ENCODE measurements around the gene HSPA1A. TPM values are rescaled to one million over a fixed set of nuclear protein-coding genes. Genes with fewer than 3 reads are reported as not detected.

Gene HSPA1A
- 46.6 and 50.4 TPM in 2 replicates for polyA plus RNA-seq (2011; rRNA removed)
- 22.7 and 36.9 TPM in 2 replicates for polyA minus RNA-seq (2011; rRNA and poly(A)+ RNA removed)

- DNase-seq (ENCODE audit: low read depth, low spot score), result peak; percentile 85
- TF ChIP-seq, protein P1, sequence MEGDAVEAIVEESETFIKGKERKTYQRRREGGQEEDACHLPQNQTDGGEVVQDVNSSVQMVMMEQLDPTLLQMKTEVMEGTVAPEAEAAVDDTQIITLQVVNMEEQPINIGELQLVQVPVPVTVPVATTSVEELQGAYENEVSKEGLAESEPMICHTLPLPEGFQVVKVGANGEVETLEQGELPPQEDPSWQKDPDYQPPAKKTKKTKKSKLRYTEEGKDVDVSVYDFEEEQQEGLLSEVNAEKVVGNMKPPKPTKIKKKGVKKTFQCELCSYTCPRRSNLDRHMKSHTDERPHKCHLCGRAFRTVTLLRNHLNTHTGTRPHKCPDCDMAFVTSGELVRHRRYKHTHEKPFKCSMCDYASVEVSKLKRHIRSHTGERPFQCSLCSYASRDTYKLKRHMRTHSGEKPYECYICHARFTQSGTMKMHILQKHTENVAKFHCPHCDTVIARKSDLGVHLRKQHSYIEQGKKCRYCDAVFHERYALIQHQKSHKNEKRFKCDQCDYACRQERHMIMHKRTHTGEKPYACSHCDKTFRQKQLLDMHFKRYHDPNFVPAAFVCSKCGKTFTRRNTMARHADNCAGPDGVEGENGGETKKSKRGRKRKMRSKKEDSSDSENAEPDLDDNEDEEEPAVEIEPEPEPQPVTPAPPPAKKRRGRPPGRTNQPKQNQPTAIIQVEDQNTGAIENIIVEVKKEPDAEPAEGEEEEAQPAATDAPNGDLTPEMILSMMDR (IDR thresholded peaks at IDR 0.05; ENCODE audit: low read depth, low read length), result no peak
- Histone ChIP-seq H3K27me3 (ENCODE audit: control insufficient read depth, insufficient read depth, low read length) (no peaks in the 10 kb centered on the region), H3K9me3 (ENCODE audit: control insufficient read depth, insufficient read depth, low read length) (no peaks in the 10 kb centered on the region; the same call in 1 of the 2 replicates), H3K27ac (ENCODE audit: low read depth, low read length) (peak within 1 kb of the TSS; percentile 92), H3K4me3 (ENCODE audit: low read depth, low read length) (peak within 1 kb of the TSS; percentile 83)
- ChIA-PET CTCF (interaction anchor here (0.6 to 1.8 kb wide), 4 partner anchors 9 to 77 kb away, joined by 3 to 8 read pairs (median 5); partner anchors contain the start of gene LSM2), POLR2A (interaction anchor here (0.7 to 2.2 kb wide), 17 partner anchors 9 to 155 kb away, joined by 3 to 53 read pairs (median 3); partner anchors contain the start of genes C6orf47, CLIC1, DDAH2 and HSPA1B)
Measured at GRCh38 chr6:31815025-31815838, at the start of gene HSPA1A, which contains the start of gene HSPA1L. HSPA1A (plus strand) TSS chr6:31815543; CDS start chr6:31815757, 214 bp downstream. HSPA1L (minus strand) TSS chr6:31815283; CDS start chr6:31811972, 3,311 bp downstream.

DNA sequence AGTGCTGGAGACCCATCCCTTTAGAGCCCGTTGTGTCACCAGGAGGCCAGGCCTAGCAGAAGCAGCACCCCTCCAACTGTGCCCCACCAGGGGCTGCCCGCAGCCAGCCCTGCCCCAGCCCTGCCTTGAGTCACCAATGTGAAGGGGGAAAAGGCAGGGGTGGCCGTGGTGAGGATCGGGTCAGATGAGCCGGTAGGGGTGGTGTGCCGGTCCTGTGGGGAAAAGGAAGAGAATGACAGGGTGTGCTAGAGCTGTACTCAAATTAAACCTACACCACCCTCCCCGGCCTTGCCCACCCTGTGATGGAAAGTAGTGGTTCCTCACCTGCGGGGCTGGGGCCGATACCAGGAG is 49.8 kb upstream of the HSPA1A start:
- POLR2A ChIA-PET, result no interaction called here
- no peaks in the 10 kb centered on the region; the same call in 1 of the 2 replicates for H3K9me3 ChIP-seq (ENCODE audit: control insufficient read depth, insufficient read depth, low read length)
- TF ChIP-seq, protein P1 (IDR thresholded peaks at IDR 0.05; ENCODE audit: low read depth, low read length), result no peak
- no peak for DNase-seq (ENCODE audit: low read depth, low spot score)
- no peak overlapping the region for H3K4me3 ChIP-seq (ENCODE audit: low read depth, low read length)
- no peaks in the 10 kb centered on the region for H3K27me3 ChIP-seq (ENCODE audit: control insufficient read depth, insufficient read depth, low read length)
- CTCF ChIA-PET, result interaction anchor here (1.1 kb wide), 1 partner anchor 26 kb away, joined by 3 read pairs; no protein-coding TSS in a partner anchor
- no peak overlapping the region for H3K27ac ChIP-seq (ENCODE audit: low read depth, low read length)

DNA sequence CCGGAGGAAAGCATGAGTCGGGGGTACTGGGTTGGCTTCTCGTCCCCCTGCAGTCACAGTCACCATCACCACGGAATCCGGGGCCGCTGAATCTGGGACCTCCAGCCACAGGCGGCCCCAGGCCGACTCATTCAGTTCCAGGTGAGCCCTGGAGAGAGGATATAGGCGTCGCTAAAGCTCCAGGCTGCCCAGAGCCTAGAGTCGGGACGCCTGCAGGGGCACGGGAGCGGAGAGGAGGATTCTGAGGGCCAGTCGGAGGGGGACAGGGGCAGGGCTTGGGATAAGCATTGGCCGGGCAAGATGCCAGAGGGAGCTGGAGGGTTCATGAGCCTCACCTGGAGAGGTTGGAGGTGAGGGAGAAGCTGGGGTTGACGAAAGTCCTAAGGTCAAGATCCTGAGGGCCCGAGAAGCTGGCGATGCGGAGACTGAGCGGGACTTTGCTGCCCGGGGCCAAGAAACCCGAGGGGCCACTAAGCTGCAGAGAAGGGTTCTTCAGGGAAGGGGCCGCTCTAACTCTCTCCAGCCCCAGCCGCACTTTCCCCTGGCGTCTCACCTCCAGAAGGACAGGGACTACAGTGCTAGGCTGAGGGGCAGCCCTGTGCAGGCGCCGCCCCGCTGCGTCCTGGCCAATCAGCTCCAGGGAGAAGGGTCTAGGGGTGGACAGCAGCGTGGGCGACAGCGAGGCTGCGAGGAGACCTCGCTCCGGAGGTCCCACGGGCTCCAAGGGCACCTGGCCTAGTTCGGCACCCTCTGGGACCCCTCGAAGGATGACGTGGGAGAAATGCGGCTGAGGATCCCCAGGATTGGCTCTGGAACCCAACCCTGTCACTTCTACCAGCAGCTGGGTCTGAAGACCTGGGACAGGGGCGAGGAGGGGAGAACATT is 49.2 kb upstream of the HSPA1A start:
- Histone ChIP-seq H3K4me3 (ENCODE audit: low read depth, low read length) (peak overlapping the region; percentile 50), H3K27ac (ENCODE audit: low read depth, low read length) (no peak overlapping the region), H3K9me3 (ENCODE audit: control insufficient read depth, insufficient read depth, low read length) (no peaks in the 10 kb centered on the region; the same call in 1 of the 2 replicates), H3K27me3 (ENCODE audit: control insufficient read depth, insufficient read depth, low read length) (no peaks in the 10 kb centered on the region)
- no peak for DNase-seq (ENCODE audit: low read depth, low spot score)
- TF ChIP-seq, protein P1 (IDR thresholded peaks at IDR 0.05; ENCODE audit: low read depth, low read length), result no peak
- CTCF ChIA-PET, result interaction anchor here (0.9 to 1.1 kb wide), 2 partner anchors 25 to 30 kb away, joined by 3 read pairs; no protein-coding TSS in a partner anchor
- POLR2A ChIA-PET, result interaction anchor here (0.6 to 1.0 kb wide), 2 partner anchors 56 to 61 kb away, joined by 3 to 4 read pairs; partner anchors contain the start of gene HSPA1B

- CTCF ChIA-PET, result no interaction called here
Measured at GRCh38 chr6:31767096-31767645, 48.2 kb upstream of the HSPA1A start.

More at GRCh38 chr6:31767096-31767645, 48.2 kb upstream of the HSPA1A start:
- TF ChIP-seq, protein P1 (IDR thresholded peaks at IDR 0.05; ENCODE audit: low read depth, low read length), result no peak
- POLR2A ChIA-PET, result interaction anchor here (1.0 kb wide), 1 partner anchor 55 kb away, joined by 3 read pairs; no protein-coding TSS in a partner anchor
- Histone ChIP-seq H3K27ac (ENCODE audit: low read depth, low read length) (no peak overlapping the region), H3K4me3 (ENCODE audit: low read depth, low read length) (no peak overlapping the region), H3K9me3 (ENCODE audit: control insufficient read depth, insufficient read depth, low read length) (no peaks in the 10 kb centered on the region; the same call in 1 of the 2 replicates), H3K27me3 (ENCODE audit: control insufficient read depth, insufficient read depth, low read length) (no peaks in the 10 kb centered on the region)
- no peak for DNase-seq (ENCODE audit: low read depth, low spot score)

Data from AG04450 (cell line).